K562 (cell line): ENCODE measurements around the gene KRTAP5-5. TPM values are rescaled to one million over a fixed set of nuclear protein-coding genes. Genes with fewer than 3 reads are reported as not detected.

ENCODE experiments used
- ATAC-seq: fragments of 200-7000 bp; cut with Tn5 transposase; 3 replicates; pipeline ENCODE4 v1.9.1; 2020; ENCODE audit warnings: moderate library complexity
- BruUV-seq: library from RNA; stranded (reverse); fragments of 400-500 nt; replicated peaks from 2 replicates; lab custom pipeline; 2021; lab: Mats Ljungman, UMichigan
- CTCF ChIA-PET: fragments of 300-600 bp; formaldehyde crosslinking; extraction: SDS; loops from one replicate; lab custom pipeline; 2021; ENCODE audit warnings: low intra/inter-chr PET ratio; lab: Yijun Ruan, JAX
- POLR2A ChIA-PET: fragments of 300-600, 350-650 bp; sonication (Branson Sonifier 250); formaldehyde crosslinking; extraction: SDS; loops from one replicate; lab custom pipeline; 2021; ENCODE audit warnings: antibody characterized with exemption, inconsistent platforms; lab: Yijun Ruan, JAX
- DNase-seq, 4 experiments: peaks; one replicate each; pipeline versions ENCODE4 v3.0.0 to v3.0.0-alpha.2; 2011 to 2018; ENCODE audit warnings: low spot score in 3 of 4, mixed read lengths in 3 of 4; ENCODE audit errors: extremely low read depth in 1 of 4
- FAIRE-seq: peaks from 2 replicates; lab custom pipeline; 2011; peaks lifted over from hg19 to GRCh38; lab: Jason Lieb, UNC
- H2AFZ ChIP-seq: 2 replicates; pipeline ENCODE4 v1.6.0; 2011; ENCODE audit warnings: low read depth, low read length, control low read depth, inconsistent platforms
- H3K27ac ChIP-seq: fragments of 200-600 bp; 3 replicates; pipeline ENCODE4 v1.8.0; 2011; ENCODE audit warnings: low read depth, mild to moderate bottlenecking, control low read depth, inconsistent platforms, low read length, moderate library complexity, mixed read lengths; ENCODE audit errors: extremely low read depth
- H3K27me3 ChIP-seq, 2 experiments: fragments of 300-600 bp in 1 of 2; 2 replicates in 1 of 2; 3 replicates in 1 of 2; pipeline versions ENCODE4 v1.6.0 to v1.8.0; 2011; ENCODE audit warnings: inconsistent platforms in 2 of 2, low read length in 2 of 2, mild to moderate bottlenecking in 1 of 2, mixed read lengths in 1 of 2, moderate library complexity in 1 of 2; ENCODE audit not compliant: control insufficient read depth in 2 of 2, insufficient read depth in 2 of 2
- H3K36me3 ChIP-seq: fragments of 300-600 bp; 3 replicates; pipeline ENCODE4 v1.8.0; 2011; ENCODE audit warnings: mild to moderate bottlenecking, low read length, inconsistent platforms; ENCODE audit not compliant: control insufficient read depth, insufficient read depth
- H3K4me1 ChIP-seq, 2 experiments: fragments of 200-600 bp in 1 of 2; replicated peaks in 1 of 2; 2 replicates in 1 of 2; 3 replicates in 1 of 2; pipeline versions ENCODE4 v1.5.1 to v1.8.0; 2011; ENCODE audit warnings: inconsistent platforms in 2 of 2, low read length in 2 of 2, mild to moderate bottlenecking in 1 of 2, mixed read lengths in 1 of 2, moderate library complexity in 1 of 2; ENCODE audit not compliant: control insufficient read depth in 2 of 2, insufficient read depth in 2 of 2
- H3K4me2 ChIP-seq: 2 replicates; pipeline ENCODE4 v1.6.1; 2011; ENCODE audit warnings: low read length, control low read depth, inconsistent platforms, mixed read lengths; ENCODE audit not compliant: insufficient read depth
- H3K4me3 ChIP-seq: fragments of 200-600 bp; sonication (generic), shearing (Covaris generic); 2 replicates; pipeline ENCODE4 v1.5.1; 2016; ENCODE audit warnings: control low read depth, inconsistent platforms
- H3K79me2 ChIP-seq: fragments of 200-600 bp; 3 replicates; pipeline ENCODE4 v1.8.0; 2011; ENCODE audit warnings: low read length, inconsistent platforms; ENCODE audit not compliant: control insufficient read depth, insufficient read depth
- H3K9ac ChIP-seq, 2 experiments: 2 replicates each; pipeline versions ENCODE4 v1.6.0 to v1.6.1; 2011; ENCODE audit warnings: low read depth in 2 of 2, low read length in 2 of 2, control low read depth in 1 of 2, inconsistent platforms in 1 of 2, mild to moderate bottlenecking in 1 of 2, mixed read lengths in 1 of 2; ENCODE audit not compliant: insufficient read depth in 1 of 2
- H3K9me1 ChIP-seq: one replicate; pipeline ENCODE4 v1.6.0; 2011; ENCODE audit warnings: inconsistent platforms, mild to moderate bottlenecking, low read length, moderate library complexity; ENCODE audit not compliant: control insufficient read depth, insufficient read depth
- H3K9me3 ChIP-seq: replicated peaks from 2 replicates; pipeline ENCODE4 v1.5.1; 2011; ENCODE audit warnings: low read depth, low read length, inconsistent platforms; ENCODE audit not compliant: control insufficient read depth, insufficient read depth
- H4K20me1 ChIP-seq: replicated peaks from 2 replicates; pipeline ENCODE4 v1.6.1; 2011; ENCODE audit warnings: low read length, inconsistent platforms, mixed read lengths; ENCODE audit not compliant: control insufficient read depth, insufficient read depth
- ARID2 ChIP-seq: fragments of 450-650 bp; IDR thresholded peaks from 2 replicates; pipeline ENCODE4 v1.6.1; 2017; ENCODE audit warnings: antibody characterized with exemption, mild to moderate bottlenecking
- CBX3 ChIP-seq, 2 experiments: IDR thresholded peaks; 1 replicate in 1 of 2; 2 replicates in 1 of 2; pipeline ENCODE4 v1.6.1; 2012; ENCODE audit warnings: inconsistent platforms in 2 of 2, low read length in 2 of 2, borderline replicate concordance in 1 of 2, control low read depth in 1 of 2
- DLX4 ChIP-seq: fragments of 250-450 bp; sonication (Bioruptor Pico); IDR thresholded peaks from 2 replicates; pipeline ENCODE4 v1.6.1; 2021; ENCODE audit warnings: mild to moderate bottlenecking
- E2F6 ChIP-seq, 2 experiments: IDR thresholded peaks; 2 replicates each; pipeline ENCODE4 v1.6.1; 2011; ENCODE audit warnings: borderline replicate concordance in 1 of 2, control low read depth in 1 of 2, low read depth in 1 of 2, low read length in 1 of 2, mild to moderate bottlenecking in 1 of 2, mixed read lengths in 1 of 2, moderate library complexity in 1 of 2; ENCODE audit not compliant: insufficient read depth in 1 of 2, insufficient read length in 1 of 2, poor library complexity in 1 of 2, severe bottlenecking in 1 of 2; ENCODE audit errors: extremely low read depth in 1 of 2
- FOXJ3 ChIP-seq: sonication (generic); formaldehyde crosslinking; IDR thresholded peaks from 2 replicates; pipeline ENCODE4 v1.4.0; 2020; ENCODE audit warnings: mild to moderate bottlenecking, missing genetic modification reagents
- HLTF ChIP-seq: fragments of 450-650 bp; IDR thresholded peaks from 2 replicates; pipeline ENCODE4 v1.6.1; 2016
- RBM15 ChIP-seq: fragments of 200-400 bp; formaldehyde crosslinking; IDR thresholded peaks from 2 replicates; pipeline ENCODE4 v1.6.1; 2018; ENCODE audit warnings: mild to moderate bottlenecking, low read length, moderate library complexity; ENCODE audit not compliant: insufficient read depth
- RFX5 ChIP-seq: IDR thresholded peaks from 2 replicates; pipeline ENCODE4 v1.6.1; 2011; ENCODE audit warnings: low read depth, mild to moderate bottlenecking, improper control_type of control experiment, low read length
- ZBTB12 ChIP-seq: fragments of 250-450 bp; sonication (Bioruptor Pico); IDR thresholded peaks from 2 replicates; pipeline ENCODE4 v1.4.0; 2020
- ZNF384 ChIP-seq: IDR thresholded peaks from 2 replicates; pipeline ENCODE4 v1.6.1; 2012; ENCODE audit warnings: low read depth, low read length, improper control_type of control experiment
- WGBS: fragments of 100-300 bp; shearing (Covaris generic); methylation state at CpG from one replicate; pipeline ENCODE4 v1.1.6; 2016; ENCODE audit warnings: low coverage, mixed read lengths; ENCODE audit not compliant: insufficient coverage; ENCODE audit errors: missing lambda C conversion rate; 5-methylcytosine and 5-hydroxymethylcytosine counted together
- in situ Hi-C: fragments of 300-500 bp; cut with MboI; formaldehyde crosslinking; loops from 4 replicates; pipeline ENCODE4 v1.15.0; 2018; ENCODE audit warnings: inconsistent platforms, mixed read lengths
- intact Hi-C: fragments of 100-400 bp; cut with micrococcal nuclease; formaldehyde crosslinking; loops from 2 replicates; pipeline ENCODE4 v1.14.2; 2022
- polyA plus RNA-seq, 8 experiments: library from polyadenylated mRNA; depleted of rRNA in 4 of 8; stranded (reverse) in 5 of 8; unstranded in 3 of 8; fragments of >200 nt; fragmentation: Nextera tagmentation in 2 of 8; fragmentation: Illumina TruSeq in 1 of 8; extraction: Ambion mirVana in 2 of 8; extraction: Trizol in 1 of 8; gene quantifications; 2 replicates each; pipeline versions ENCODE4 v1.2.1 to v1.2.3, GENCODE V29; 2011 to 2014; ENCODE audit warnings: inconsistent platforms in 1 of 8, missing spikeins in 1 of 8
- total RNA-seq, 7 experiments: library from RNA; depleted of rRNA in 6 of 7; stranded (reverse); fragments of >200 nt in 6 of 7; fragmentation: Illumina TruSeq in 2 of 7; extraction: Trizol in 2 of 7; gene quantifications; 2 replicates each; pipeline versions ENCODE4 v1.2.1 to v1.2.3, GENCODE V29; 2011 to 2021; ENCODE audit warnings: low replicate concordance in 1 of 7

The KRTAP5-5 gene
- total and polyA plus RNA-seq, 9 of the 15 experiments (the other 6 are each of a cell fraction or from before 2014, with no cell fraction given) = not detected

- no peak for DNase-seq
- CTCF ChIA-PET = no interaction called here
- TF ChIP-seq FOXJ3 (CRISPR knock-in tag) (no peak), ARID2 (no peak), RBM15 (no peak), RFX5 (no peak), E2F6 (IDR thresholded peaks at IDR 0.05; ENCODE audit: borderline replicate concordance in 1 of 2, extremely low read depth in 1 of 2, insufficient read depth in 1 of 2, insufficient read length in 1 of 2, low read depth in 1 of 2, low read length in 1 of 2, poor library complexity in 1 of 2, severe bottlenecking in 1 of 2) (no peak), HLTF (no peak), ZBTB12 (CRISPR knock-in tag) (no peak), CBX3 (IDR thresholded peaks at IDR 0.05; ENCODE audit: borderline replicate concordance in 1 of 2, low read length in 2 of 2) (no peak), ZNF384 (no peak), DLX4 (CRISPR knock-in tag) (no peak)
- TF ChIP-seq, all 486 proteins: peak for 0
- intact Hi-C loops (no loop called here), in situ Hi-C loops (no loop called here)
- Histone ChIP-seq H3K27me3 (peaks cover 11 to 21% of the 10 kb centered on the region in 2 experiments; a peak in 3 of 5 replicates), H3K9me3 (no peaks in the 10 kb centered on the region), H3K79me2 (no peaks in the 10 kb centered on the region), H3K9me1 (no peaks in the 10 kb centered on the region), H3K4me1 (no peaks in the 10 kb centered on the region), H4K20me1 (peaks cover 4% of the 10 kb centered on the region; the same call in 1 of the 2 replicates), H3K27ac (no peak overlapping the region), H3K9ac (no peak overlapping the region), H3K4me2 (no peak overlapping the region), H2AFZ (no peak overlapping the region), H3K4me3 (no peak overlapping the region), H3K36me3 (no peaks in the 10 kb centered on the region)
- POLR2A ChIA-PET = no interaction called here
- no peak for FAIRE-seq
- WGBS = 0% methylated on average over 10 of the region's 10 CpGs
- no TSS peak for BruUV-seq
- no peak for ATAC-seq
These were observed 32.1 kb upstream of the KRTAP5-5 start for GRCh38 chr11:1597331-1597993.
